Astrocyte of the cerebellum (primary cell): ENCODE data around the gene CLN5.
A peak's percentile ranks its signal among the peaks of the same experiment; 100 is the strongest.

ENCODE experiments used
- DNase-seq: peaks from one replicate; pipeline ENCODE4 v3.0.0-alpha.2; 2011; ENCODE audit warnings: low read depth
- H3K4me3 ChIP-seq: 2 replicates; pipeline ENCODE4 v1.5.1; 2011; ENCODE audit warnings: mild to moderate bottlenecking, low read depth, low read length, moderate library complexity
- in situ Hi-C: cut with HindIII; loops from 2 replicates; pipeline ENCODE4 v1.10.0; 2017; ENCODE audit warnings: low sequenced_read_pairs
- TF ChIP-seq, protein P1 (sequence below): IDR thresholded peaks from 2 replicates; pipeline ENCODE4 v1.5.1; 2012; ENCODE audit warnings: low read length, low read depth, moderate library complexity, mild to moderate bottlenecking; ENCODE audit errors: missing control alignments

CLN5 gene

DNA sequence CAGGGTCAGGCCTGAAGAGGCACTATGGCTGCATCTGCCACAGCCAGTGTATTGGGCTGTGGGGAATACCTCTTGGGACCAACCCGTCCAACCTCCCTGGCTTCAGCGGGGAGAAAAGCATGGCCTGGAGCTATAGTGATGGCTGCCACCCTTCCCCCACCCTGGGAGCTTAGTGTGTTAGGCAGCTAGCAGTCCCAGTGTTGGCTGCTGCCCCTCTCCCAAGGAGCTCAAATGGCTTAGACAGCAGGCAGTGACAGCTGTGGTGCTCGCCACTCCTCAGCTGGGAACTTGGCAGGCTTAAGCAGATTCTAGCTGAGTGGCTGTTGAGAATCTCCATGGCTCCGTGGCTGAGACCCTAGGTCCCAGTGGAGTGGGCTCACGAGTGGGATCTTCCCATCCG, 23.8 kb upstream of the CLN5 start:
- TF ChIP-seq, protein P1, sequence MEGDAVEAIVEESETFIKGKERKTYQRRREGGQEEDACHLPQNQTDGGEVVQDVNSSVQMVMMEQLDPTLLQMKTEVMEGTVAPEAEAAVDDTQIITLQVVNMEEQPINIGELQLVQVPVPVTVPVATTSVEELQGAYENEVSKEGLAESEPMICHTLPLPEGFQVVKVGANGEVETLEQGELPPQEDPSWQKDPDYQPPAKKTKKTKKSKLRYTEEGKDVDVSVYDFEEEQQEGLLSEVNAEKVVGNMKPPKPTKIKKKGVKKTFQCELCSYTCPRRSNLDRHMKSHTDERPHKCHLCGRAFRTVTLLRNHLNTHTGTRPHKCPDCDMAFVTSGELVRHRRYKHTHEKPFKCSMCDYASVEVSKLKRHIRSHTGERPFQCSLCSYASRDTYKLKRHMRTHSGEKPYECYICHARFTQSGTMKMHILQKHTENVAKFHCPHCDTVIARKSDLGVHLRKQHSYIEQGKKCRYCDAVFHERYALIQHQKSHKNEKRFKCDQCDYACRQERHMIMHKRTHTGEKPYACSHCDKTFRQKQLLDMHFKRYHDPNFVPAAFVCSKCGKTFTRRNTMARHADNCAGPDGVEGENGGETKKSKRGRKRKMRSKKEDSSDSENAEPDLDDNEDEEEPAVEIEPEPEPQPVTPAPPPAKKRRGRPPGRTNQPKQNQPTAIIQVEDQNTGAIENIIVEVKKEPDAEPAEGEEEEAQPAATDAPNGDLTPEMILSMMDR: no peak
- no peak for DNase-seq
- no peak overlapping the region for H3K4me3 ChIP-seq
- in situ Hi-C loops: no loop called here

DNA sequence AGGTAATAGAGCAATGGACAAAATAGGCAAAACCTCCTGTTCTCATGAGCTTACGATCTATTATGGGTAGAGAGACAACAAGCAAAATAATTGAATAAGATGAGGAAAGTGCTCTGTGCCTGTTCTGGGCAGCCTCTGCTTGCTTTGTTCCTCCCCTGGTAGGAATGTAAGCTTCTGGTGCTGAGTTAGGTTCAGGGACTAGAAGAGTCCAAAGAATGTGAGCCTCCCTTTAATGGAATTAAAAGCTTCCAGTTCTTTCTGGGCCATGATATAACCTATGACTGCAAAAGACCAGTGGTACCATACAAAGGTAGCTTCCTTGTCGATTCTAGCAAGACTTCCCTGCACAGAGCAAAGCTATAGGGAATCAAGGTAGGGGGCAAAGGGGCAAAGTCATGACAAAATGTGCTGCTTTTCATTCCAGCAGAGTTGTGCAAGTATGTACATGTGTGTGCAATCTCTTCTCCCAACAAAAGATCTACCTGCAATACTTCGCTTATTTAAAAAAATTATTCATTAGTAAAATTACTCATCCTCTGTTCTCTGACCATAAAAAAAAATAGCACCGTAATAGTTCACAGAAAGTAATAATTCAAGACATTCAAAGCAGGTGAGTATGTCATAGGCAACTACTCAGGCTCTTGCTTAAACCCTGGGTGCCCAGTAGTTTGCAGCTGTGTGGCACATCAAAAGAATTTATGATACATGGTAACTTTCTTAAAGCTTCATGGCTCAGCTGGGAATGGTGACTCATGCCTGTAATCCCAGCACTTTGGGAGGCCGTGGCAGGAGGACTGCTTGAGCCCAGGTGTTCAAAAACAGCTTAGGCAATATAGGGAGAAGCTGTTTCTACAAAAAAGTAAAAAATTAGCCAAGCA, 22.2 kb upstream of the CLN5 start:
- TF ChIP-seq, protein P1: no peak
- no peak overlapping the region for H3K4me3 ChIP-seq
- DNase-seq: no peak
- in situ Hi-C loops: no loop called here

DNA sequence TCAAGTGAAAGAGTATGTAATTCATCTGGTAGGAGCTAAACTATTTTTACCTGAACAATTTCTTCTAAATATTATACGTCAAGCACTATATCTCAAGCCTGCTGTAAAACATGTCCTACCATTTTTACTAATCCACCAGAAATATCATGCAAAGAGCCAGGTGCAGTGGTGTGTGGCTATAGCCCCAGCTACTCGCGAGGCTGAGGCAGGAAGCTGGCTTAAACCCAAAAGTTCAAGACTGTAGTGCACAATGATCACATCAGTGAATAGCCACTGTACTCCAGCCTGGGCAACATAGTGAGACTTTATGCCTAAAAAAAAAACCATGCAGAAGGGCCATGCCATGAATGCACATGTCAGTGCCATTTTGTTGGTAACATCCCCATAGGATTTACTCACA, 20.7 kb upstream of the CLN5 start:
- TF ChIP-seq, protein P1: no peak
- no peak overlapping the region for H3K4me3 ChIP-seq
- in situ Hi-C loops: no loop called here
- DNase-seq: no peak

DNA sequence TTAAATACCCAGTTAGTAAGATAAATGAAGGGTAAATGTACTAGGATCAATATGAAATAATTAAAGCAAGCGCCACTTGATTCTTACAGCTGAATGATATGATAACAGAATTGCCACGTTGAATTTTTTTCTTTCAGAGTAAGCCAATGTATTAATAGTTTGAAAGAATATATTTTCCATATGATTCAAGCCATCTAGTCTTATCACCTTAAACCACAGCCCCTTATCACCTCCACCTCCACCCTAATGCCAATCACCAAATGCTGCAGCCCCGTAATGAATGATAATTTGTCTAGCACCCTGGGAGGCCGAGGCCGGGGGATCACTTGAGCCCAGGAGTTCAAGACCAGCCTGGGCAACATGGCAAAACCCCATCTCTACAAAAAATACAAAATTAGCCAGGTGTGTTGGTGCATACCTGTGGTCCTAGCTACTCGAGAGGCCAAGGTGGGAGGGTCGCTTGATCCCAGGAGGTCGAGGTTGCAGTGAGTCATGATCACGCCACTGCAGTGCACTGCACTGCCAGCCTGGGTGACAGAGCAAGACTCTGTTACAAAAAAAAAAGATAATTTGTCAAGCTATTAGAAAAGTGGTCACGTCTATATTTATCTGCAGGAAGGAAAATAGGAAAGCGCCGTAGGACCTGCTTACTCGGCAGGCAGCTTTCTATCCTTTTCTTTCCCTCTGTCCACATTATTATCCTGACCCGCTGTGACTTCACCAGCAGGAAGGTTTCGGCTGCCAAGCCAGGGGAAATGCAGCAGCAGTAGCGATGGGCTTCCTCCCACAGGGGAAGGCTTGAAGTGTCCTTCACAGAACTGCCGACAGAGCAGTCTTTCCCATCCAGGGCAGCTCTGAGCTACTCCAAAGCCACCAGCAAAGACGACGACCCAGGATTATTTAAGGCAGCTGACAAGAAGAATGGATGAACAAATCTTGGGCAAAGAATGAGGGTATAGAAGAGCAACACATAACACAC, 19.7 kb upstream of the CLN5 start:
- no peak overlapping the region for H3K4me3 ChIP-seq
- in situ Hi-C loops: no loop called here
- DNase-seq: peak; percentile 18
- TF ChIP-seq, protein P1: no peak

DNA sequence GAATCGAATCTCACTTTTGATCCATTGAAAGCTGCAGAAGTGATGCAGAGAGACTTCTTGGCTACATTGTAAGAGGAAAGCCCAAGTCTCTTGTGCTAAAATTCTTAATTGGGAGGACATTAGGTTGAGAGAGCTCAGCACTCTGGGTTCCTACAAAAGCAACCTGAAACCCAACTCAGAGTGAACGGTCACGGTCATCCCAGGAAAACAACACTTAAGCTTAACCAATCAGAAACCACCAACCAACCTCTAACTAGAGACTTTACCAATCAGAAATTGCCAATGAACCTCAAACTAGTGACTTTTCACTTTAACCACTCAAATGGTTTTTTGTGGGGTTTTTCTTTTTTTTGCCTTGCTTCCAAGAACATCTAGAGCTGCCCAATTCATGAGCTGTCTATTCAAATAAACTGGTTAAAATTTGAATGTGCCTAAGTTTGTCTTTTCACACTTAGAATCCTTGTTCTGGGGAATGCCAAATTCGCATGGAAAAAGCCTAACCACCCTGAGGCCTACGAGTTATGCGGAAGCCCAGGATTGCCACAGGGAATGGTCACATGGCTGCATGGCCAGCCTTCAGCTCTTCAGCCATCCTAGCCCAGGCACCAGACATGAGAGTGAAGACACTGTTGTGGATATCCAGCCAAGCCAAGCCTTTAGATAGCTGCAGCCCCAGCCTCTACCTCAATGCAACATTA, 17.8 kb upstream of the CLN5 start:
- DNase-seq: no peak
- TF ChIP-seq, protein P1: no peak
- no peak overlapping the region for H3K4me3 ChIP-seq
- in situ Hi-C loops: no loop called here

DNA sequence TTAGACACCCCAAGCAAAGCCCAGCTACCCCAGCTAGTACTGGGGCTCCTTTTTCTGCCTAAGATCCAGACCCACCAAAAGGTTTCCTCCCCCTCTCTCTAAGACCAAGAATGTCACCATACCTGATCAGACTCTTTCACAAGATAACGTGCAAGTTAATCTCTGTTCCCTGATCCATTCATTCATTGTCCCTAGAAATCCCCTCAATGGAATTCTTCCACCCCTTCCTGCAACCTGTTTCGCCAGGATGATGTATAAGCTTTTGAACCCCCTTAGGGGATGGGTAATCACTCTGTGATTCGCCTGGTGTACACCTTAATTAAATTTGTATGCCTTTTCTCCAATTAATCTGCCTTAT, 17.3 kb upstream of the CLN5 start:
- in situ Hi-C loops: no loop called here
- H3K4me3 ChIP-seq: no peak overlapping the region
- no peak for DNase-seq
- TF ChIP-seq, protein P1: no peak
